HG03097 (cell line): ENCODE measurements around the gene FAN1.

ENCODE experiments used
- ATAC-seq: cut with Tn5 transposase; IDR thresholded peaks from one replicate; pipeline ENCODE4 v1.9.1; 2021; ENCODE audit not compliant: unreplicated experiment, low FRiP score

Gene FAN1

DNA sequence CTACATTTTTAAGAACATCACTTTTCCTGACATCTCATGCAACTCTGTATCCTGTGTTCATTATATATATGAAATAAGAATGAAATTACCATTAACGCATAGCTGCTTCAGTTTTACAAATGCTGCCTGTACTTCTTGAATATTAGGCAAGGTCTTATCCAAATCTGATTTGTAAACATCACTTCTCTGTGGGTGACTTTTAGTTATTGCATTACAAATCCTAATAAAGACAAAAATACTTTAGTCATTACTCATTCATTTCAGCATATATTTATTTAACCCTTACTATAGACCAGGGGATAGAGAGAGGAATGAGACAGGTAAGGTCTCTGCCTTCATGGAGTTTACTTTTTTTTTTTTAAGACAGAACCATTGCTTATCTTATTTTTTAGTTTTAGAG is 51.0 kb downstream of the FAN1 start:
- no peak for ATAC-seq

DNA sequence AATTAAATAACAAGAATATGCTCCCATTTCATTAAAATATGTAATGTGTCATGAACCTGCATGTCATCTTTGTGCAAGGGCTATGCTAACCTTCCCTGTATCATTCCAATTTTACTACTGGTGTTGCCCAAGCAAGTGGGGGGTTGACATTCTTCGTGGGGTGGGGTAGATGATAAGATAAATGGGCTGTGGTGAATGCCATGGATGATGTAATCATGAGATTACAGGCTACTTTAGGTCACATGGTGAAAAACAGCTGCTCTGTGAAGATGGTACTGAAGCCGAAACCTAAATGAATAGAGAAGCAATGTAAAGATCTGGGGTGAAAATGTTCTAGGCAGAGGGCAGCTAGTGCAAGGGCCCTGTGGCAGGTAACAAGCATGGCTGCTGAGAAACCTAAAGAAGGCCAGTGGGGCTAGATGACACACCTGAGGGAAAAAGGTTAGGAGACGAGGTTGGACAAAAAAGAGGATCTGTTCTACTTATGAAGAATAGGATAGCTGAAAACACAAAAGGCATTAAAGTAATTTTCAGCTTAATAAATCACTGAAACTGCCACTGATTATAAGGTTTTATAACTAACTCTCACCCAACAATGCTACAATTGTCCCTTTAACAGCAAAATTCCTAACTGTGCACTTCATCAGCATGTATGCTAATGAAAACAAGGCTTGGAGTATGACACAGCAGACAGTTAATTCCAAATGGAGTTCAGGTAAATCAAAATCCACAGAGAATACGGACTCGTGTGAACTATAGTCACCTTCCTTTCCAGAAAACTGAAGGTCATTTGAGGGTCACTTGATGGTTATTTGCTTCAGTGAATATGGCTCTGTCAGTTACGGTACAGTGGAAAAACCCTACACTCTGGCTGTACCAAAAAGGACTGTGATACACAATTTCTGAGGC is 52.8 kb downstream of the FAN1 start:
- no peak for ATAC-seq

DNA sequence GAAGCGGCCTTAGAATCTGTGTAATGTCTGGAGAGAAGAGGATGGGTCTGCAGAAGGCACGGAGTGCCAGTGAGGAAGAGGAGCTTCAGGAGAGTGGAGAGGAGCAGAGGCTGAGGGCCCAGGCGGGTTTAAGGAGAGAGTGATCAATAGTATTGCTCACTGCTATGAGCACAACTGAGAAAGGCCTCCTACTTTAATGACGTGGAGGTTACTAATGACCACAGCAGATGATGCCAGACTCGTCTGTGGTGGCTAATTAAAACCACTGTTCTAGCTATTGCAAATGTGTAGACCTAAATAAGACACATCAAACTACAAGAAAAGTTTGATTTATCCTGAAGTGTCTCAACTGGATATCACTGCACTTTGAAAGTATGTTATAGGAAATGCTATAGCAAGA is 54.5 kb downstream of the FAN1 start:
- ATAC-seq = no peak

DNA sequence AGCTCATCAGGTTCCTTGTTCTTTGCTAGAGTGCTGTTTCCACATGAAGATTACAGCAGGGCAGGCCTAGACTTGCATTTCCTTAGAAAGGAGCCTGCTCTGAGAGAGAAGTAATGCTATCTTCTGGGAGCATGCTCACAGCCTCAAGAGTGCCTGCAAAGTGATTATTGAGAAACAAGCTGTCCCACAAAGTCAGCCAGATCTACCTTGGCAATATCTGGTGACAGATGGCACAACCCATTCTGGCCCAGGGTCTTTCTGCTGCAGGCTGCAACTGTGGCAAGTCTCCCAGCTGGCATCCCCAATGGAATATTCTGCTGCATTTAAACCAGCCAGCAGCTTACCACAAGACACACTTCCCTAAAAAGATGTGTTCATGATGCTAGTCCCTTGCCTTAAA is 58.4 kb downstream of the FAN1 start:
- no peak for ATAC-seq

DNA sequence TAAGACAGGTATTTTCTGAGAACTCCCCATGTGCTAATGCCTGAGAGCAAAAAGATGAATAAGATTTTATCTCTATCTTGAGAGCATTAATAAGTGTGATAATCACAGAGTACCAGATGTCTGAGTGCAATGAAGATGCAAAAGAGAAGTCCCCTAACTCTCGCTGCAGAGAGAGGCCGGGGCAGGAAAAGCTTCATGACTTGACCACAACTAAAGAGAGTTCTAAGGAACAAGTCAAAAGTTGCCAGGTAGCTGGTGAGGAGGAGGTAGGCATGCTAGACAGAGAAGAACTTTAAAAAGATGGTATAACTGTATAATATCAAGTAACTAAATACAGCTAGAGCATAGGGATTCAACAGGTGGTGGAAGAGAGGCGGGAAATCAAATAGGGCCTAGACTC is 58.9 kb downstream of the FAN1 start:
- ATAC-seq = no peak

DNA sequence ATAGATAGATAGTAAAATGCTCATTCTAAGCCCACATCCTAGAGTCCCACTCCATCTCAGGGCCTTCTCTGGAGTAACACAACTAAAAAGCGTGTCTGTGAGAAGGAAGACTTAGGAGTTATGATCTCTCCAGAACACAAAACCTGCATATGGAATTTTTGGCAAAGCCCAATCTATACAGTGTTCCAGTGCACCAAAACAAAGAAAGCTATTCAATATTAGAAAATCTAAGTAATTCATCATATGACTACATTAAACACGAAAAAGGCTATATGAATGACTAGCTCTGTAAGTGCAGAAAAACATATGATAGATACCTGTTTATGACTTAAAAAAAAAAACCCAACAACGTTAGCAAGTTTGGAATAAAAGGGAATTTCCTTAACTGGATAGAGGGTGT is 60.0 kb downstream of the FAN1 start:
- ATAC-seq = no peak

DNA sequence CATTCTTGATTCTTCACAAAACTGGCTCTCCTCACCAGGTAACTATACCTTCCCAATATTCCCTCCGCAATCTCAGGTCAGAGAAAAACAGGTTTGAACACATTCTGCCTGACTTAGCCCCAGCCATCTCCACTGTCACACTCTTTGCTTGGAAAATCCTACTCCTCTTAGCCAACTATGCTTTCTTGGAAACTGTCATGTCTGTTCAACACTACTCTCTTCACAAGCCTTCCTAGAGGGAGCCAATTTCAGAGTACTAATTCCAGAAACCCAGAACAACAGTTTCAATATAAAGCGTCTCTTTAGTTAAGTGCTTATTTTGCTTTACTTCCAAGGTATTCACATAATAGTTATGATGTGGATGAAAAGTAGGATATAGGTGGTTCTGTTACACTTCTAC is 66.0 kb downstream of the FAN1 start:
- no peak for ATAC-seq

DNA sequence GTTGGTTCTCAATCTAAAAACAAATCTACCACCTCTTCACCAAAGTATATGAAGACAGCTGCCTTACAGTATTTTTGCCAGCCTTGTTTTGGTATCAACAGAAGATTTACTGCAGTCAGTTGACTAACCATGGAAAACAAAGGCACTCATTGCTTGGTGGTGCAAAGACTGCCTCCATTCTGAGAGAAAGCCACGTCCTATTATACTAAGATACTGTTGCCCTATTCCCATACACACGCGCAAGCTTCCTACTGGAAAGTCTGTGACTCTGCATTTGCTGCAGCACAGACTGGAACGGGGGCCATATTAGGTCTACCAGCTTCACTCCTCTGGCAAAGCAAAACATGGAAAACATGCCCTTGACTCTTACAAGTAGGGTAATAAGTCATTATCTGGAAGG is 69.7 kb downstream of the FAN1 start:
- ATAC-seq = no peak

DNA sequence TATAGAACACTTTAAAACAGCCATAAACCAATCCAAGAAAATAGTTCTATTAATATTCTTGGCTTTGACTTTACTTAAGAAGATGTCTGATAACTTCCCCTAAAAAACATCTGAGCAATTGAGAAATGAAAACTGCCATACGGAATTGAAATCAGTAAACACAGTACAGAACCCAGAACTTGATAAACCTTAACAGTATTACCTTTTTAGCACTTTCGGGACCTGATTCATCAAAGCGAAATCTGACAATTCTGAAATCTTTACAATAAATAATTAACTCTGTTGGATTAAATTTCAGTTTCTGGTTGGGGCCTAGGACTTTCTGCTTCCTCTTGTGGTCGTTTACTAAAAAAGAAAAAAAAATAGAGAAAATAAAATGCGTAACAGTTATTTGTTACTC is 70.4 kb downstream of the FAN1 start:
- no peak for ATAC-seq

DNA sequence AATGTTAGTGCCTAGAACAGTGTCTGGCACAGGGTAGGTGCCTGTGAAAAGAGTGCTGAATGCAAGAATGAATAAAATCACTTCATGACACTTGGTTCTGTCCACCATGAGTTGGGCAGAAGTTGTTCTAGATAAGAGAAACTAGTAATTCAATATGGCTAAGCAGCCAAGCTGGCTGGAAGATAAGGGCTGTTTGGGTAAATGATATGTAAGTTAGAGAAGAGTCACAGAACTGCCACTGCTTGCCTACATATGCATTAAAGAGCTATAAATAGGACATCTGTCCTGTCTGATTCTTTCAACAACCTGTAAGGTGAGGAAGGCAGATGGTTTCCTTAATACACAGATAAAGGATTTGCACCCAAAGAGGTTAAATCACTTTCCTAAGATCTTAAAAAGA is 74.6 kb downstream of the FAN1 start:
- ATAC-seq = no peak

DNA sequence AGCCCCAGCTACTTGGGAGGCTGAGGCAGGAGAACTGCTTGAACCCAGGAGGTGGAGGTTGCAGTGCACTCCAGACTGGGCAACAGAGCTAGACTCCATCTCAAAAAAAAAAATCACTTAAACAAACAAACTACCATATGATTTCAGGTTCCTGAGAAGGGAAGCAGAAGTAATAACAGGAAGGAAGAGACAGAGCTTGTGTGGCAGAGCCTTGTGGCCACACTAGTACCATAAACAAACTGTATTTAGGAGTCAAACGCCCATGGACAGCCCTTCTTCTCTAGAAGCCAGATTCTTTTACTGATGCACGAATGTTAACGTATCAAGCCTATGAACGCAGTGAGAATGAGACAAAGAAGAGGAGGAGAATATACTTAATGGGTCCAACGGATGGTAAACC is 75.7 kb downstream of the FAN1 start:
- no peak for ATAC-seq

DNA sequence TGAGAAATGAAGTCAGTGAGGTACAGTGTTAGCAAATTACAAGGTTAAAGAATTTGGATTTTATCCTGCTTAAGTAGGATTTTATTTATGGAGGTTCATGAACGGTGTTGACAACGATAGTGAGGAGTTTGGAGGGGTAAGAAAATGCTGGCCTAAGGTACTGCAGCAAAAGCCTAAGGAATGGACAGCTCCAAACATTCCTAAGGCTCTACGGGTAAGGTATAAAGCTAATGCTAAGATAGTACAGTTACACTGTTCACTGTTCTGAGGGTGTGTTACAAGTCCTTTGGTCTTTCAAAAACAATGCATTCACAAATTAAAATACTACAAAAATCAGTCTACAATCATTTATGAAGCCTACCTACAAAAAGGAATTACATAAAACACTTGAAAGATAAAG is 80.4 kb downstream of the FAN1 start:
- ATAC-seq = no peak

DNA sequence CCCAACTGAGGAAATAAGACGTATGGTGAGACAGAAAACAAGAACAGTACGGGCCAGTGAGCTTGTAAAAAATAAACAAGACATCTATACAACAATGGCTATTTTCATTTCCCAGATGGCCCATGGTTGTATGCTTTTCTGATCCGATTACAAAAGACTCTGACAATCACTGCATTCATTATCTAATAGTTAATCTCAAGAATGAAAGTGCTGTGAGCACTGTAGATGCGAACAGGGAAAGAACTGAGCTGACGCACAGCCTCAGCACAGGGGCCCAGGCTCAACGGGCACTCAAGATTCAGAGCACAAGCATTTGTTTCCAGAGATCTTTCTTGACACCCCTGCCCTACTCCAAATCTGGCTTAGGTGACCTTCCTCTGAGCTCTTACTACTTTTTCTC is 80.8 kb downstream of the FAN1 start:
- ATAC-seq = no peak

DNA sequence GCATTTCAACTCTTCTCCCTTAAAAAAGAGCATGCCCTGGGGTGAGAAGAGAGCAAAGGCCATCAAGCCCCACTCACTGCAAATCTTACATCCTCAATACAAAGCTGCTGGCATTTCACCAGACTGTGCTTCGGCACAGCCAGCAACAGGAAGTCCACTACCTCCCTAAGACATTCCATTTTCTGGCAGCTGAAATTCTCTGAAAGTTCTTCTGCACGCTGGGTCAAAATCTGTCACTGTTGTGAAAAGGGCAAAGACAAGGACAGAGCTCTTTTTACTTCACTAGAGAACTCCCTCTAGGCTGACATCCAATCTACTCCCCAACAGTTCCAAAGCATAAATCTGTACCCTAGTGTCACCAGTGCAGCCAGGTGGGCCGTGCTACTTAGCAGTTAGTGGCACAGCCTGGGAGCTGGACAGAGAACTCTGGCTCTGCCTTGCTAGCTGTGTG is 81.4 kb downstream of the FAN1 start:
- no peak for ATAC-seq

DNA sequence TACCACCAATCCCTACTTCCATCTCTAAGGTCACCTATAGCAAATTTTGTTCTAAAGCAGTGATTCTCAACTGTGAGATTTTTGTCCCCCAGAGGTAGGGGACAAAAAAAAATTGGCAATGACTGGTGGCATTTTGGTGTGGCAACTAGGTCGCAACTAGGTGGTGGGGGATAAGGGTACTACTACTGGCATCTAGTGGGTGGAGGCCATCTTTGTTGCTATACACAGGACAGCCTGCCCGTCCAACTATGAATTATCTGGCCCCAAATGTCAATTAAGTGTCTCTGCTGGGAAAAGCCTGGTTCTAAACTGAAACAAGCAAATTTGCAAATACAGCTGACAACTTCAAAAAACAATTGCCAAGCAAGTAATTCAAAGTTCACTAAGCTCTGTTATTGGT is 86.3 kb downstream of the FAN1 start:
- ATAC-seq = no peak

DNA sequence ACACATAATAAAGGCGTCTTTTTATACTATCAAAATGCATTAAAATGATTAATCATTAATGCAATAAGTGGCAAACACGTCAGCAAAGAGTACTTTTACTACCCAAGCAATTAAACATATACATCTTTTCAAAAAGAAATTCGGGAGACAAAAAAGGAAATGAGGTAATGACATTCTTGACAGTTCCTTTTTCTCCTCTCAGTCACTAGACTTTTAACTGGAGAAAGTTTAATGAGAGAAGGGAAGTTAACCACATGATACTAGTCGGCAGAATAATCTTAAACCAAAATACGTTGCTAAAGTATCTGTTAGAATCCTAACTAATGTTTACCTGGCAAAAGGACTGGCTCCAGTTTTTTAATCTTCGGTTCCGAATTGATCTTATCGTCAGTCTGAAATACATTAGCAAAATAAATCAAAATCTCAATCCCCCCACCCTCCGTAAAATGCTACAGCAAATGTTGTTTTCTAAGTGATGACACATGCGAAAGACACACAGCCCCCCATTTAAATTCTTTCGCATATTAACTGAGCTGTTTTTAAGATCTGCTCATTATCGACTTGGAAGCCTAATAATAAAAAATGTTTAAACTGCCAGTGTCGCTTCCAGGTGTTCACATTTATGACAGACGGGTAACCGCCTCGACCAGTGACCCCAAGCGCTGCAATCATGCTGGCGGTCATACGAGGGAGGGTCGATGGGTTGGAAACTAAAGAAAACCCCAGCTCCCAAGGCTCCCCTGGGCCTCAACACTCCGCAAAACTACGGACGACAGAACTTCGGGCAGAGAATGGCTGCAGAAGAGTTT is 86.9 kb downstream of the FAN1 start:
- ATAC-seq = no peak

DNA sequence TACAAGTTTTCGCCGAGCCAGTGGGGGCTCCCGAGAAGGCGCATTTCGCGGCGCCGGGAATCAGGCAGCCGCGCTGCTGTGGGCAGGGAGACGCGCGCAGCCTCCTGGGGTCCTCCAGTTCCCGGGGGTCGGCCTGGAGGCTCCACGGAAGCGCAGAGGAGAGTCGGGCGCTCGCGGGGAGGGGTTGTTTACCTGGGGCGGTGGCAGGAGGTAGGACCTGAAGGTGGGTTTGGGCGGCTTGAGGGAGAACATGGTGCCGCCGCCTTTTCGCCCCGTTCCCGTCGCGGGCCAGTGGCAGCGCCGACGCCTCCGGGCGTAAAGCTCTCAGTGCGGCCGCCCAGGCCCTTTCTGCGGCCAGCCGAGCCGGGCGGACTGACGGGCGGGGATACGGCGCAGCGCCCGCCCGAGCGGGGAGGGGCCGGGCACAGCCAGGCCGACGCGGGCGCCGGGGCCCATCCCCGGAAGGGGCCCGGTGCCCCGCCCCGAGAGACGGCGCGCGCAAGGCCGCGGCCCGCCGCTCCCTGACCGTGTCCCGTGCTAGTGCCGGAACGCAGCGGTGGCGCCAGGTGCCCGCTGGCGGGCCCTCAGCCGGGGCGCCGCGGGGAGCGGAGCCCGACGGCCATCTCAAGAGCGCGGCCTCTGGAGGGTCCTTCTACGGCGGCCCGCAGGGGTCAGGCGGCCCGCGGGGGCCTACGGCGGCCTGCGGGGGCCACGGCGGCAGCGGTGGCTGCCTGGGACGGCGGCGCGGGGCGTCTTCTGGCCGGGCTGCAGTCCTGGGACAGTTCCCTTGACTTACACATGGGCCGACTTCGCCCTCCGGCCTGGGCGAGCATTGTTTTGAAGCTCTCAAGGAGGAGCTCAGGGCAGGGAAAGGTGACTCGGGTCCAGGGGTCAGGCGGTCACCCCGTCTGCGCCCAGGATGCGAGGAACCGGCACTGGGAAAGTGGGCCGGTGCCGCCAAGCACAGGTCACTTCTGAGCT is 87.8 kb downstream of the FAN1 start, which contains the start of gene MTMR10:
Gene MTMR10, minus strand, starts transcription at position 374 of the 981 bp plus-strand sequence. Its CDS starts 122 bp downstream, at position 252.
- peak; percentile 93 for ATAC-seq

DNA sequence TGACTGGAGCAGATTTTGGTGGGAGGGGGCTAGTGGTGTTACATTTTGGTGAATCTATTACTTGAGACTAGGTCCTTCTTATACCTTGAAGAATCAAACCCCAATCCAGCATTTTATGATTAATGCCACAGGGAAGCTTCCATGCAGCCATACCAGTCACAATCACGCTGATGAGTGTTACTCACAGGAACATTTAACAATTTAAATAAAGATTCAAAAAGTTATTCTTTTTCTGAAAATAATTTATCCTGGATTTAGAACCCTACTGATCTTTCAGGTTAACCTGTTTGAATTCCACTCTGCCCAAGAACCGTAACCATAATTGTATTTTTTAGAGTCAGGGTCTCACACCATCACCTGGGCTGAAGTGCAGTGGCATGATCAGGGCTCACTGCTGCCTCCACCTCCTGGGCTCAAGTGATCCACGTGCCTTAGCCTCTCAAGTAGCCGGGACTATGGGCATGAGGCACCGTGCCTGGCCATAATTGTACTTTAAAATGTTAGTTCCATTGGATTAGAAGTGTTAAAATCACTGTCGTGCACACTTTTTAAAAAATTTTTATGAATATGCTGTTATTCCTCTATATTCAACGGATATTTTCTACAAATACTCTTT is 88.6 kb downstream of the FAN1 start:
- no peak for ATAC-seq
